Measurements from ENCODE around the gene FLOT1. TPM values are rescaled to one million over a fixed set of nuclear protein-coding genes. Genes with fewer than 3 reads are reported as not detected.

FLOT1 gene
- total RNA-seq, 1 experiment from 2014 or later: 182 TPM

GRCh38 chr6:30754631-30755030 is 12.1 kb upstream of the FLOT1 start:
- in situ Hi-C loops (cut with HindIII; ENCODE audit: low pct_unique_long_range_greater_than_20kb, low sequenced_read_pairs): no loop called here
- no peak for DNase-seq (ENCODE audit: low read depth, low spot score)

- DNase-seq (ENCODE audit: low read depth, low spot score): peak; percentile 97
- in situ Hi-C loops (cut with HindIII; ENCODE audit: low pct_unique_long_range_greater_than_20kb, low sequenced_read_pairs): no loop called here
Measured at GRCh38 chr6:30752157-30752927, 9.9 kb upstream of the FLOT1 start.

- DNase-seq (ENCODE audit: low read depth, low spot score): no peak
Measured at GRCh38 chr6:30750379-30750668, 7.8 kb upstream of the FLOT1 start.

DNA sequence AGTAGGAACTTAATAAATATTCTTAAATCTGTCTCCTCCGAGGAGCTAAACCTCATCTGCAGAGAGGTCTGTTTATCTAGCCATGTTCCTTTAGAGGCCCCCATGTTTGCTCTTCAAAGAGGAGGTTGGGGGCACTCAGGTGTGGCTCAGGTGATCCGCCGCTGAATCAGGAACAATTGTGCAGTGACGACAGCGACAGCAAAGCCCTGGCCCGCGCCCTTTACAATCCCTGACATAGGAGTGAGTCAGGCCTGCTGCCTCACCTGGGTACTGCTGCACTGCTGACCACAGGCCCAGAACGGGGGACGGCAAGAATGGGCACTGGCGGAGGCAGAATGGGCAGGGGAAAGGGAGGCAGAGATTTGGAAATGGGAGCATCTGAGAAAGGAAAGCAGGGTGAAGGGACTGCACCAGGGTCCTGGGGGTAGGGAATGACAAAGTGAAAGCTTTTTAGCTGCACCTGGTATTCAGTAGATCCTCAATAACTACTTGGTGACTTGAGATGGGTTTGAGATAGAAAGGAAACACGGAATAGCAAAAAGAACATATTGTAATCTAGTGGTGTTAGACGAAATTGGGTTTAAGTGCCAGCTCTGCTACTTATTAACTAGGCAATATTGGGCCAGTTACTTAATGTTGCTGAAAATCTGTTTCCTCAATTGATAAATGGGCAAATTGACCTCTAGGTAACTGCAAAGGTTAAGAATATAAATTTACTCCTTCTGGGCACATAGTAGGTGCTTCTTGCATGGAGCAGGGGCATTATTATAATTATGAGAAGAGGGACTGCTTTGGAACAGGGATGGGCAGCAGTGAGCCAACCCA is 7.3 kb upstream of the FLOT1 start:
- in situ Hi-C loops (cut with HindIII; ENCODE audit: low pct_unique_long_range_greater_than_20kb, low sequenced_read_pairs): no loop called here
- DNase-seq (ENCODE audit: low read depth, low spot score): no peak

More at GRCh38 chr6:30750379-30750668, 7.8 kb upstream of the FLOT1 start:
- in situ Hi-C loops (cut with HindIII; ENCODE audit: low pct_unique_long_range_greater_than_20kb, low sequenced_read_pairs): no loop called here

DNA sequence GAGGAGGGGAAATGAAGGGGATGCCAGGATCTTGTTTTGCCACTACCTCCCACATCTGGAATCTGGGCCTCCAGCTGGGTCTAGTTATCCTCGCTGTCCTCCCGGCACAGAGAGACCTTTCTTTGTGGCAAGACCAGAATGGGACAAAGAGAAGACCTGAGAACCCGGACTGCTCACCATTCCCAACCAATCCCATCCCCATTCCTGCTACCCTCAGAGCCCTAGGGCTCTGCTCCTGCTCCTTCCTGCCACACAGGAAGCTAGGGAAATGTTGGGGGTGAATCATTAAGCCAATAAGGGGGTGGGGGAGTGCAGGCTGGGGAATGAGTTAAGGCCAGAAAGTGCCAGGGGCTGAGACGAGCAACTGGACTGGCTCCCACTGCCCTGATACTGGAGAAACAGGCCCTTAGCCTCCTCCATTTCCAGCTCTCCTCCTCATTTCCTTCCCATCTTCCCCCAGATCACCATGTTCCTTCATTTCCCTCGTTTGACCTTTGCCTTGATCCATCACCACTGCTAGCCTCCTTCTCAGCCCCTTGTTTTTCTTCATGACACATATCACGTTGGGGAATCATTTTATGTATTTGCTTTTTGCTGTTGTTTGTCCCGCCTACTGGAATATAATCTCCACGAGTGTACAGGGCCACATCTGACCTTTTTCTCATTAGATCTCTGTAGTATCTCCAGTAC is 6.5 kb upstream of the FLOT1 start:
- in situ Hi-C loops (cut with HindIII; ENCODE audit: low pct_unique_long_range_greater_than_20kb, low sequenced_read_pairs): no loop called here
- peak; percentile 80 for DNase-seq (ENCODE audit: low read depth, low spot score)

- in situ Hi-C loops (cut with HindIII; ENCODE audit: low pct_unique_long_range_greater_than_20kb, low sequenced_read_pairs): no loop called here
- no peak for DNase-seq (ENCODE audit: low read depth, low spot score)
Measured at GRCh38 chr6:30747902-30748769, 5.6 kb upstream of the FLOT1 start.

GRCh38 chr6:30747300-30747687 is 4.8 kb upstream of the FLOT1 start:
- DNase-seq (ENCODE audit: low read depth, low spot score): no peak
- in situ Hi-C loops (cut with HindIII; ENCODE audit: low pct_unique_long_range_greater_than_20kb, low sequenced_read_pairs): no loop called here

- DNase-seq (ENCODE audit: low read depth, low spot score): peak; percentile 93
- in situ Hi-C loops (cut with HindIII; ENCODE audit: low pct_unique_long_range_greater_than_20kb, low sequenced_read_pairs): no loop called here
Measured at GRCh38 chr6:30744054-30744805, 1.7 kb upstream of the FLOT1 start, which contains the start of gene IER3. IER3 (minus strand) TSS chr6:30744547; CDS start chr6:30744518, 29 bp downstream.

GRCh38 chr6:30743099-30744053 is 889 bp upstream of the FLOT1 start:
- in situ Hi-C loops (cut with HindIII; ENCODE audit: low pct_unique_long_range_greater_than_20kb, low sequenced_read_pairs): no loop called here
- peak; percentile 28 for DNase-seq (ENCODE audit: low read depth, low spot score)

- in situ Hi-C loops (cut with HindIII; ENCODE audit: low pct_unique_long_range_greater_than_20kb, low sequenced_read_pairs): no loop called here
- peak; percentile 18 for DNase-seq (ENCODE audit: low read depth, low spot score)
Measured at GRCh38 chr6:30741789-30742315, 635 bp downstream of the FLOT1 start.

DNA sequence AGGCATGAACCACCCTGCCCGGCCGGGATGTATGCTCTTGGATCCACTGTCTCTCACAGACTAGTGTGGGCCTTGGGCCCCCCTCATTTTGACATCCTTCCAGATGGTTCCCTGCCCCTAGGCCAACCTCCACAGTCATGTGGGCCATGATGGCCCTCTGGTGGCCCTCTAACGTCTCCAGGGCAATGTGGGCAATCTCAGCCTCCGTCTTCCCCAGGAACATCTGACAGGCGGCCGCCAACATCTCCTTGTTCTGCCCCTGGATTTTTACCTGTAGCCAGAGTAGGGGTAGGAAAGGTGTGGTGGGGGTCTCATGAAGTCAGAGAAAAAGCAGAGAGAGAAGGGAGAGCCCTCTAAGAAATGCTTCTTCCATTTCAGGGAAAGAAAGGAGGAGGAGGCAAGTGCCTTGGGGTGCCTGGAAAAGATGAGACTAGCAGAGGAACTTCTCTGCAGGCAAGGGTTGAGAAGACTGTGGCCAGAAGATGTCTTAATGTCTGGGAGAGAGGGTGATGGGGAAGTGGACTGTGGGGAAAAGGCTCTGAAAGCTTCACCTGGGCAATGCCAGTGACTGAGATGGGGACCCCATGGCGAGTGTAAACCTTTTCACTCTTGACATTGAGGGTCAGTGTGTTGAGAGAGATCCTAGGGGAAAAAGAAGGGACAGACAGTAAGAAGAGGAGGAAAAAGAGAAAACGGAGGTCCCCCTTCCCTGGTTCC is 1.3 kb downstream of the FLOT1 start:
- DNase-seq (ENCODE audit: low read depth, low spot score): peak; percentile 31
- in situ Hi-C loops (cut with HindIII; ENCODE audit: low pct_unique_long_range_greater_than_20kb, low sequenced_read_pairs): no loop called here

- in situ Hi-C loops (cut with HindIII; ENCODE audit: low pct_unique_long_range_greater_than_20kb, low sequenced_read_pairs): no loop called here
Measured at GRCh38 chr6:30740540-30740870, 2.0 kb downstream of the FLOT1 start.

GRCh38 chr6:30738532-30738931 is 4.0 kb downstream of the FLOT1 start:
- in situ Hi-C loops (cut with HindIII; ENCODE audit: low pct_unique_long_range_greater_than_20kb, low sequenced_read_pairs): no loop called here
- DNase-seq (ENCODE audit: low read depth, low spot score): no peak

More at GRCh38 chr6:30740540-30740870, 2.0 kb downstream of the FLOT1 start:
- DNase-seq (ENCODE audit: low read depth, low spot score): no peak

GRCh38 chr6:30735668-30736314 is 6.7 kb downstream of the FLOT1 start:
- no peak for DNase-seq (ENCODE audit: low read depth, low spot score)
- in situ Hi-C loops (cut with HindIII; ENCODE audit: low pct_unique_long_range_greater_than_20kb, low sequenced_read_pairs): no loop called here

Measured in SK-MEL-5 (cell line).